ENCODE data around the gene UNC93A. TPM values are rescaled to one million over a fixed set of nuclear protein-coding genes. Genes with fewer than 3 reads are reported as not detected.

The UNC93A gene
- total RNA-seq, 1 experiment from 2014 or later, result not detected

DNA sequence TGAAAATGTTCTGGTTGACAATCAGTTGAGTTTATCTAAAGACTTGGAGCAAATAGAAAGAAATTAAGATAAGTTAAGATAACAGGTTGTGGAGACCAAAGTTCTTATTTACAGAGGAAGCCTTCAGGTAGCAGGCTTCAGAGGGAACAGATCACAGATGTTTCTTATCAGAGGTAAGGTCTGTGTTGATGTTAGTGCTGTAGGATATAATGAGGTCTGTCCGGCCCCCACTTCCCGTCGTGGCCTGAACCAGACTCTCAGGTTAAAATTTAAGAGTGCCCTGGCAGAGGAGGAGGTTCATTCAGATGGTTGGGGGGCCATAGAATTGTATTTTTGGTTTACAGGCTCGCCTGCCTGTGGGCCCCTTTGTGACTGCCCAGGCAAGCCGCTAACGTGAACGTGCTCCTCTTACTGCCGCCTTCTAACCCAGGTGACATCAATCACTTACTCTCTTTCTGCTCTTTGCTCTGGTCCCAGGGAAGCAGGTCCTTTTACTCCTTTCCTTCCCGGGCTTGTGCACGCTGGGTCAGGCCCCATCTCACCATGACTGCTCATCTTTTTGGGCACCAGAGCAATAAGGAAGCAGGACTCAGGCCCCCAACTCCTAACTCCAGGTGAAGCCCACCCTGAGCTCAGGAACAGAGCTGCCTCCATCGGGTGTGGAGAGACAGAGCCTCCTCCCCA is 18.3 kb upstream of the UNC93A start (continued):
- TF ChIP-seq, protein P1, sequence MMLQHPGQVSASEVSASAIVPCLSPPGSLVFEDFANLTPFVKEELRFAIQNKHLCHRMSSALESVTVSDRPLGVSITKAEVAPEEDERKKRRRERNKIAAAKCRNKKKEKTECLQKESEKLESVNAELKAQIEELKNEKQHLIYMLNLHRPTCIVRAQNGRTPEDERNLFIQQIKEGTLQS (IDR thresholded peaks at IDR 0.05), result no peak
- TF ChIP-seq CBX3 (IDR thresholded peaks at IDR 0.05; ENCODE audit: low read depth), result no peak

DNA sequence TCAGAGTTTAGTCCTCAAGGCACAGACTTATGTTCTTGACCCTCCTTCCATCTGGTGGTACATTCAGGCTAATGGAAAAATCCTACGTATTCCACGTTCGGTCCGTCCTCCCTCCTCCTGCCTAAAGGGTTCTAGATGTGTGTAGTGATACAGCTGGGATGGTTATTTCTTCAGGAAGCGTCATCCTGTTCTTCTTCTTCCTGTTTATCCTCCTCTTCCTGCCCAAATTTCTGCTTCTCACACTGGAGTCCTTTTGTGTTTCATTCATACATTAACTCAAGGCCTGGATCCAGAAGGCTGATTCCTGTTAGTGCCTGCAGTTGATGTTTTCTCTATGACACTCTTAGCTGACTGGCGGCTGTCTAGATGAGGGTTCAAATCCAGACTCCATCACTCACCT is 16.8 kb upstream of the UNC93A start:
- no TSS peak for BruUV-seq (replicated peaks)
- CTCF ChIA-PET, result no interaction called here
- H3K27me3 ChIP-seq (ENCODE audit: insufficient read depth, low read length), result peaks cover 22% of the 10 kb centered on the region

GRCh38 chr6:167275001-167275400 is 16.1 kb upstream of the UNC93A start:
- CTCF ChIA-PET, result no interaction called here
- POLR2A ChIA-PET, result no interaction called here
- no peak for ATAC-seq

More for the DNA sequence above, 16.8 kb upstream of the UNC93A start:
- Histone ChIP-seq H3K4me1 (ENCODE audit: control insufficient read depth in 1 of 2, insufficient read depth in 2 of 2, low read length in 2 of 2) (no peaks in the 10 kb centered on the region), H3K27ac (ENCODE audit: low read depth, low read length) (no peak overlapping the region), H3K9ac (ENCODE audit: low read length) (no peak overlapping the region), H3K79me2 (ENCODE audit: insufficient read depth, low read length) (no peaks in the 10 kb centered on the region), H3K9me2 (ENCODE audit: insufficient read depth) (no peaks in the 10 kb centered on the region), H3K4me3 (replicated peaks in 1 of 2; ENCODE audit: low read depth in 1 of 2, low read length in 2 of 2) (no peak overlapping the region), H3K9me3 (ENCODE audit: control insufficient read depth in 1 of 2, insufficient read depth in 1 of 2, low read depth in 1 of 2, low read length in 2 of 2) (no peaks in the 10 kb centered on the region), H2AFZ (ENCODE audit: low read depth, low read length, poor library complexity, severe bottlenecking) (no peak overlapping the region), H3K4me2 (ENCODE audit: low read length) (no peak overlapping the region), H4K20me1 (ENCODE audit: insufficient read depth) (no peaks in the 10 kb centered on the region), H3K36me3 (ENCODE audit: control insufficient read depth in 1 of 2, insufficient read depth in 2 of 2, low read length in 2 of 2) (no peaks in the 10 kb centered on the region)
- TF ChIP-seq ZNF274 (IDR thresholded peaks at IDR 0.05; ENCODE audit: low read depth, low read length) (no peak), POLR2AphosphoS5 (IDR thresholded peaks at IDR 0.05; ENCODE audit: low read depth, low read length) (no peak), YY1 (IDR thresholded peaks at IDR 0.05; ENCODE audit: extremely low read depth, insufficient replicate concordance, low read depth, low read length) (no peak), TCF7L2 (IDR thresholded peaks at IDR 0.05; ENCODE audit: borderline replicate concordance, extremely low read depth, insufficient read depth, insufficient read length) (no peak), CEBPB (IDR thresholded peaks at IDR 0.05; ENCODE audit: low read depth) (no peak), EZH2phosphoT487 (IDR thresholded peaks at IDR 0.05; ENCODE audit: borderline replicate concordance) (no peak)
- TF ChIP-seq, protein P1 (IDR thresholded peaks at IDR 0.05), result no peak
- DNase-seq (ENCODE audit: low read depth, low spot score) (no peak), ATAC-seq (no peak)
- ChIA-PET RAD21 (ENCODE audit: low non-redundant PET in 1 of 2, low total read pairs in 2 of 2, uncharacterized antibody in 2 of 2, unreplicated experiment in 2 of 2) (no interaction called here), POLR2A (no interaction called here)
- intact Hi-C loops (cut with micrococcal nuclease), result no loop called here

More at GRCh38 chr6:167275001-167275400, 16.1 kb upstream of the UNC93A start:
- no peak overlapping the region for H3K4me2 ChIP-seq (ENCODE audit: low read length)
- no peak overlapping the region for H2AFZ ChIP-seq (ENCODE audit: low read depth, low read length, poor library complexity, severe bottlenecking)
- H3K4me3 ChIP-seq (replicated peaks in 1 of 2; ENCODE audit: low read depth in 1 of 2, low read length in 2 of 2), result no peak overlapping the region
- no peaks in the 10 kb centered on the region for H3K79me2 ChIP-seq (ENCODE audit: insufficient read depth, low read length)
- no peaks in the 10 kb centered on the region for H3K9me2 ChIP-seq (ENCODE audit: insufficient read depth)
- intact Hi-C loops (cut with micrococcal nuclease), result no loop called here
- BruUV-seq (replicated peaks), result no TSS peak
- H3K27me3 ChIP-seq (ENCODE audit: insufficient read depth, low read length), result peaks cover 28% of the 10 kb centered on the region
- H3K9ac ChIP-seq (ENCODE audit: low read length), result no peak overlapping the region
- H3K36me3 ChIP-seq (ENCODE audit: control insufficient read depth in 1 of 2, insufficient read depth in 2 of 2, low read length in 2 of 2), result no peaks in the 10 kb centered on the region
- H3K9me3 ChIP-seq (ENCODE audit: control insufficient read depth in 1 of 2, insufficient read depth in 1 of 2, low read depth in 1 of 2, low read length in 2 of 2), result no peaks in the 10 kb centered on the region
- no peaks in the 10 kb centered on the region for H4K20me1 ChIP-seq (ENCODE audit: insufficient read depth)
- no peak overlapping the region for H3K27ac ChIP-seq (ENCODE audit: low read depth, low read length)
- TF ChIP-seq CTCF (IDR thresholded peaks at IDR 0.05 in 2 of 3, conservative IDR thresholded peaks at IDR 0.05 in 1 of 3; ENCODE audit: borderline replicate concordance in 1 of 3, insufficient read depth in 1 of 3, low read depth in 2 of 3, low read length in 2 of 3) (no peak), SP1 (IDR thresholded peaks at IDR 0.05; ENCODE audit: low read depth) (no peak), POLR2A (IDR thresholded peaks at IDR 0.05; ENCODE audit: borderline replicate concordance, extremely low read depth, insufficient read depth, insufficient read length) (no peak), EGR1 (IDR thresholded peaks at IDR 0.05; ENCODE audit: low read depth) (no peak), EZH2 (IDR thresholded peaks at IDR 0.05) (no peak), SRF (IDR thresholded peaks at IDR 0.05; ENCODE audit: low read depth) (no peak), ZBTB33 (IDR thresholded peaks at IDR 0.05; ENCODE audit: extremely low read depth, insufficient replicate concordance, low read length) (no peak), EZH2phosphoT487 (IDR thresholded peaks at IDR 0.05; ENCODE audit: borderline replicate concordance) (no peak), CBX3 (IDR thresholded peaks at IDR 0.05; ENCODE audit: low read depth) (no peak), POLR2AphosphoS5 (IDR thresholded peaks at IDR 0.05; ENCODE audit: low read depth, low read length) (no peak)
- H3K4me1 ChIP-seq (ENCODE audit: control insufficient read depth in 1 of 2, insufficient read depth in 2 of 2, low read length in 2 of 2), result no peaks in the 10 kb centered on the region
- DNase-seq (ENCODE audit: low read depth, low spot score), result no peak
- RAD21 ChIA-PET (ENCODE audit: low non-redundant PET in 1 of 2, low total read pairs in 2 of 2, uncharacterized antibody in 2 of 2, unreplicated experiment in 2 of 2), result no interaction called here

Measured in HCT116 (cell line).